K562 (cell line): ENCODE measurements around the gene ZNF467. TPM values are rescaled to one million over a fixed set of nuclear protein-coding genes. Genes with fewer than 3 reads are reported as not detected.

Experiments
- ATAC-seq: fragments of 200-7000 bp; cut with Tn5 transposase; 3 replicates; pipeline ENCODE4 v1.9.1; 2020; ENCODE audit warnings: moderate library complexity
- BruUV-seq: library from RNA; stranded (reverse); fragments of 400-500 nt; replicated peaks from 2 replicates; lab custom pipeline; 2021; lab: Mats Ljungman, UMichigan
- CTCF ChIA-PET: fragments of 300-600 bp; formaldehyde crosslinking; extraction: SDS; loops from one replicate; lab custom pipeline; 2021; ENCODE audit warnings: low intra/inter-chr PET ratio; lab: Yijun Ruan, JAX
- POLR2A ChIA-PET: fragments of 300-600, 350-650 bp; sonication (Branson Sonifier 250); formaldehyde crosslinking; extraction: SDS; loops from one replicate; lab custom pipeline; 2021; ENCODE audit warnings: antibody characterized with exemption, inconsistent platforms; lab: Yijun Ruan, JAX
- DNase-seq, 4 experiments: peaks; one replicate each; pipeline versions ENCODE4 v3.0.0 to v3.0.0-alpha.2; 2011 to 2018; ENCODE audit warnings: low spot score in 3 of 4, mixed read lengths in 3 of 4; ENCODE audit errors: extremely low read depth in 1 of 4
- FAIRE-seq: peaks from 2 replicates; lab custom pipeline; 2011; peaks lifted over from hg19 to GRCh38; lab: Jason Lieb, UNC
- H2AFZ ChIP-seq: 2 replicates; pipeline ENCODE4 v1.6.0; 2011; ENCODE audit warnings: low read depth, low read length, control low read depth, inconsistent platforms
- H3K27ac ChIP-seq: fragments of 200-600 bp; 3 replicates; pipeline ENCODE4 v1.8.0; 2011; ENCODE audit warnings: low read depth, mild to moderate bottlenecking, control low read depth, inconsistent platforms, low read length, moderate library complexity, mixed read lengths; ENCODE audit errors: extremely low read depth
- H3K27me3 ChIP-seq, 2 experiments: fragments of 300-600 bp in 1 of 2; 2 replicates in 1 of 2; 3 replicates in 1 of 2; pipeline versions ENCODE4 v1.6.0 to v1.8.0; 2011; ENCODE audit warnings: inconsistent platforms in 2 of 2, low read length in 2 of 2, mild to moderate bottlenecking in 1 of 2, mixed read lengths in 1 of 2, moderate library complexity in 1 of 2; ENCODE audit not compliant: control insufficient read depth in 2 of 2, insufficient read depth in 2 of 2
- H3K36me3 ChIP-seq: fragments of 300-600 bp; 3 replicates; pipeline ENCODE4 v1.8.0; 2011; ENCODE audit warnings: mild to moderate bottlenecking, low read length, inconsistent platforms; ENCODE audit not compliant: control insufficient read depth, insufficient read depth
- H3K4me1 ChIP-seq, 2 experiments: fragments of 200-600 bp in 1 of 2; replicated peaks in 1 of 2; 2 replicates in 1 of 2; 3 replicates in 1 of 2; pipeline versions ENCODE4 v1.5.1 to v1.8.0; 2011; ENCODE audit warnings: inconsistent platforms in 2 of 2, low read length in 2 of 2, mild to moderate bottlenecking in 1 of 2, mixed read lengths in 1 of 2, moderate library complexity in 1 of 2; ENCODE audit not compliant: control insufficient read depth in 2 of 2, insufficient read depth in 2 of 2
- H3K4me2 ChIP-seq: 2 replicates; pipeline ENCODE4 v1.6.1; 2011; ENCODE audit warnings: low read length, control low read depth, inconsistent platforms, mixed read lengths; ENCODE audit not compliant: insufficient read depth
- H3K4me3 ChIP-seq: fragments of 200-600 bp; sonication (generic), shearing (Covaris generic); 2 replicates; pipeline ENCODE4 v1.5.1; 2016; ENCODE audit warnings: control low read depth, inconsistent platforms
- H3K79me2 ChIP-seq: fragments of 200-600 bp; 3 replicates; pipeline ENCODE4 v1.8.0; 2011; ENCODE audit warnings: low read length, inconsistent platforms; ENCODE audit not compliant: control insufficient read depth, insufficient read depth
- H3K9ac ChIP-seq, 2 experiments: 2 replicates each; pipeline versions ENCODE4 v1.6.0 to v1.6.1; 2011; ENCODE audit warnings: low read depth in 2 of 2, low read length in 2 of 2, control low read depth in 1 of 2, inconsistent platforms in 1 of 2, mild to moderate bottlenecking in 1 of 2, mixed read lengths in 1 of 2; ENCODE audit not compliant: insufficient read depth in 1 of 2
- H3K9me1 ChIP-seq: one replicate; pipeline ENCODE4 v1.6.0; 2011; ENCODE audit warnings: inconsistent platforms, mild to moderate bottlenecking, low read length, moderate library complexity; ENCODE audit not compliant: control insufficient read depth, insufficient read depth
- H3K9me3 ChIP-seq: replicated peaks from 2 replicates; pipeline ENCODE4 v1.5.1; 2011; ENCODE audit warnings: low read depth, low read length, inconsistent platforms; ENCODE audit not compliant: control insufficient read depth, insufficient read depth
- H4K20me1 ChIP-seq: replicated peaks from 2 replicates; pipeline ENCODE4 v1.6.1; 2011; ENCODE audit warnings: low read length, inconsistent platforms, mixed read lengths; ENCODE audit not compliant: control insufficient read depth, insufficient read depth
- NFIC ChIP-seq: fragments of 450-650 bp; IDR thresholded peaks from 2 replicates; pipeline ENCODE4 v1.6.1; 2017; ENCODE audit warnings: mild to moderate bottlenecking, inconsistent platforms
- RCOR1 ChIP-seq, 2 experiments: IDR thresholded peaks; 2 replicates each; pipeline ENCODE4 v1.6.1; 2012; ENCODE audit warnings: low read depth in 2 of 2, low read length in 2 of 2, borderline replicate concordance in 1 of 2, improper control_type of control experiment in 1 of 2
- TEAD1 ChIP-seq, 2 experiments: fragments of 450-650 bp in 1 of 2; sonication (generic) in 1 of 2; formaldehyde crosslinking; IDR thresholded peaks; 2 replicates each; pipeline versions ENCODE4 v1.4.0 to v1.8.0; 2020 to 2022; ENCODE audit warnings: mild to moderate bottlenecking in 2 of 2, missing genetic modification reagents in 1 of 2
- ZBTB1 ChIP-seq: sonication (generic); formaldehyde crosslinking; IDR thresholded peaks from 2 replicates; pipeline ENCODE4 v1.8.1; 2023; ENCODE audit warnings: missing genetic modification reagents, low read depth, mild to moderate bottlenecking, borderline replicate concordance
- ZBTB7A ChIP-seq: IDR thresholded peaks from 2 replicates; pipeline ENCODE4 v1.6.1; 2011; ENCODE audit warnings: low read depth, mild to moderate bottlenecking, low read length, moderate library complexity, borderline replicate concordance; ENCODE audit not compliant: control insufficient read depth
- ZNF696 ChIP-seq: fragments of 250-450 bp; sonication (Bioruptor Pico); conservative IDR thresholded peaks from 2 replicates; pipeline ENCODE4 v1.4.0; 2020; ENCODE audit warnings: mild to moderate bottlenecking, moderate library complexity
- WGBS: fragments of 100-300 bp; shearing (Covaris generic); methylation state at CpG from one replicate; pipeline ENCODE4 v1.1.6; 2016; ENCODE audit warnings: low coverage, mixed read lengths; ENCODE audit not compliant: insufficient coverage; ENCODE audit errors: missing lambda C conversion rate; 5-methylcytosine and 5-hydroxymethylcytosine counted together
- in situ Hi-C: fragments of 300-500 bp; cut with MboI; formaldehyde crosslinking; loops from 4 replicates; pipeline ENCODE4 v1.15.0; 2018; ENCODE audit warnings: inconsistent platforms, mixed read lengths
- intact Hi-C: fragments of 100-400 bp; cut with micrococcal nuclease; formaldehyde crosslinking; loops from 2 replicates; pipeline ENCODE4 v1.14.2; 2022
- polyA plus RNA-seq, 8 experiments: library from polyadenylated mRNA; depleted of rRNA in 4 of 8; stranded (reverse) in 5 of 8; unstranded in 3 of 8; fragments of >200 nt; fragmentation: Nextera tagmentation in 2 of 8; fragmentation: Illumina TruSeq in 1 of 8; extraction: Ambion mirVana in 2 of 8; extraction: Trizol in 1 of 8; gene quantifications; 2 replicates each; pipeline versions ENCODE4 v1.2.1 to v1.2.3, GENCODE V29; 2011 to 2014; ENCODE audit warnings: inconsistent platforms in 1 of 8, missing spikeins in 1 of 8
- total RNA-seq, 7 experiments: library from RNA; depleted of rRNA in 6 of 7; stranded (reverse); fragments of >200 nt in 6 of 7; fragmentation: Illumina TruSeq in 2 of 7; extraction: Trizol in 2 of 7; gene quantifications; 2 replicates each; pipeline versions ENCODE4 v1.2.1 to v1.2.3, GENCODE V29; 2011 to 2021; ENCODE audit warnings: low replicate concordance in 1 of 7
- TF ChIP-seq, protein P1 (sequence below), 3 experiments: IDR thresholded peaks in 2 of 3; conservative IDR thresholded peaks in 1 of 3; 2 replicates each; pipeline ENCODE4 v1.5.1; 2011 to 2012; ENCODE audit warnings: low read length in 3 of 3, mild to moderate bottlenecking in 3 of 3, control low read depth in 2 of 3, improper control_type of control experiment in 1 of 3, inconsistent platforms in 1 of 3, low read depth in 1 of 3, mixed read lengths in 1 of 3, moderate library complexity in 1 of 3; ENCODE audit not compliant: insufficient read depth in 2 of 3

ZNF467 gene
- total and polyA plus RNA-seq, 9 of the 15 experiments (the other 6 are each of a cell fraction or from before 2014, with no cell fraction given), result 0.32 to 14.2 (median 1.7) TPM

DNA sequence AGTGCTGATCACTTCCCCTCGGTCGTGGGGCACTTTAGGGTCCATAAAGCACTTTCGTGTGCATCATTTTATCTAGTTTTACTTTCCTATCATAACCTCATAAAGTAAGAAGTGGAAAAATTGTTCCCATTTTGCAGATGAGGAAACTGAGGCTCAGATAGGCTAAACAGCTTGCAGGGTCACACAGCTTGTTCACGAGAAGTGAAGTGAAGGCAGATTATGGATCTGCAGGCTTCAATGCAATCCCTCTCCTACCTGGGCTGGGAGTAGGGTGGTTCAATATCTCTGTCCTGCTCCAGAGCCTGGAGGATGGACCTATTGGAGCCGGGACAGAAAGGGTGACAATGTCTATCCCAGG is 10.8 kb upstream of the ZNF467 start (continued):
- TF ChIP-seq, protein P1, sequence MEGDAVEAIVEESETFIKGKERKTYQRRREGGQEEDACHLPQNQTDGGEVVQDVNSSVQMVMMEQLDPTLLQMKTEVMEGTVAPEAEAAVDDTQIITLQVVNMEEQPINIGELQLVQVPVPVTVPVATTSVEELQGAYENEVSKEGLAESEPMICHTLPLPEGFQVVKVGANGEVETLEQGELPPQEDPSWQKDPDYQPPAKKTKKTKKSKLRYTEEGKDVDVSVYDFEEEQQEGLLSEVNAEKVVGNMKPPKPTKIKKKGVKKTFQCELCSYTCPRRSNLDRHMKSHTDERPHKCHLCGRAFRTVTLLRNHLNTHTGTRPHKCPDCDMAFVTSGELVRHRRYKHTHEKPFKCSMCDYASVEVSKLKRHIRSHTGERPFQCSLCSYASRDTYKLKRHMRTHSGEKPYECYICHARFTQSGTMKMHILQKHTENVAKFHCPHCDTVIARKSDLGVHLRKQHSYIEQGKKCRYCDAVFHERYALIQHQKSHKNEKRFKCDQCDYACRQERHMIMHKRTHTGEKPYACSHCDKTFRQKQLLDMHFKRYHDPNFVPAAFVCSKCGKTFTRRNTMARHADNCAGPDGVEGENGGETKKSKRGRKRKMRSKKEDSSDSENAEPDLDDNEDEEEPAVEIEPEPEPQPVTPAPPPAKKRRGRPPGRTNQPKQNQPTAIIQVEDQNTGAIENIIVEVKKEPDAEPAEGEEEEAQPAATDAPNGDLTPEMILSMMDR (IDR thresholded peaks at IDR 0.05 in 2 of 3, conservative IDR thresholded peaks at IDR 0.05 in 1 of 3; ENCODE audit: insufficient read depth in 2 of 3, low read depth in 1 of 3, low read length in 3 of 3), result no peak
- peak in 1 of 2 experiments; percentile 91; a peak in 2 of 4 replicates for TF ChIP-seq RCOR1 (IDR thresholded peaks at IDR 0.05; ENCODE audit: borderline replicate concordance in 1 of 2, low read depth in 2 of 2, low read length in 2 of 2)
- TF ChIP-seq, all 486 proteins: peak for 12

DNA sequence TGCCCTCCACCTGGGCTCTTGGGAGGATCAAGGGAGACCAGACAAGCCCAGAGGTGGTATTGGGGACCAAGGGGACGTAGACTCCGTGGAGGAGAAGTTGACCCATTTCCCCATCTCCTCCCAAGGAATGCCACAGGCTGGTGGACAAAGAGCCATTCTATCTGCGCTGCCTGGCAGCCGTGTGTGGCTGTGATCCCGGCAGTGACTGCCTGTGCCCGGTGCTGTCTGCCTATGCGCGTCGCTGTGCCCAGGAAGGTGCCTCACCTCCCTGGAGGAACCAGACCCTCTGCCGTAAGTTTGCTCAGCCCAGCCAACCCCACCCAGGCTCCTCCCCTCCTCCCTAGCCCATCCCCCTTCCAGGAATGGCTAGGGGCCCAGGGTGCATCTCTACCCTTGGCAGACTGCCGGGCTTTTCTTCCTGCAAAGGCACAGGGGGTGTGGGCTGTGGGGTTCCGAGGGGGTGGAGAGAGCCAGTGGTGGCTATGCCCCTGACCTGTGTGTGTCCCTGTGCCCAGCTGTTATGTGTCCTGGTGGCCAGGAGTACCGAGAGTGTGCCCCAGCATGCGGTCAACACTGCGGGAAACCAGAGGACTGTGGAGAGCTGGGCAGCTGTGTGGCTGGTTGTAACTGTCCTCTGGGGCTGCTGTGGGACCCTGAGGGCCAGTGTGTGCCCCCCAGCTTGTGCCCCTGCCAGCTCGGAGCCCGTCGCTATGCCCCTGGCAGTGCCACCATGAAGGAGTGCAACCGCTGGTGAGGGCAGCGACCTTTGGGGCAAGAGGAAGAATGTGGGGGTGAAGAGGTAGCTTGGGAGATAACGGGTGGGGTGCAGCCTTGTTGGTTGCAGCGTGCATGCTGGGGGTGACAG is 10.2 kb upstream of the ZNF467 start:
- FAIRE-seq (no peak), ATAC-seq (no peak), DNase-seq (peak in 2 of 4 experiments; percentile 55 to 63)
- Histone ChIP-seq H3K27ac (no peak overlapping the region), H3K9ac (peak overlapping the region in 1 of 2 experiments; percentile 75; a peak in 2 of 4 replicates), H2AFZ (no peak overlapping the region), H3K79me2 (no peaks in the 10 kb centered on the region), H4K20me1 (peaks cover 16% of the 10 kb centered on the region), H3K4me3 (no peak overlapping the region), H3K36me3 (no peaks in the 10 kb centered on the region), H3K9me3 (no peaks in the 10 kb centered on the region), H3K4me1 (peaks cover 4 to 76% of the 10 kb centered on the region in 2 experiments; a peak in 4 of 5 replicates), H3K9me1 (no peaks in the 10 kb centered on the region), H3K4me2 (no peak overlapping the region)
- BruUV-seq, result no TSS peak
- in situ Hi-C loops (no loop called here), intact Hi-C loops (no loop called here)
- WGBS, result 28% methylated on average over 21 of the region's 22 CpGs
- POLR2A ChIA-PET, result interaction anchor here (0.6 to 1.5 kb wide), 3 partner anchors 8 to 64 kb away, joined by 3 to 5 read pairs (median 4); no protein-coding TSS in a partner anchor
- CTCF ChIA-PET, result no interaction called here
- no peak for TF ChIP-seq ZNF696
- TF ChIP-seq ZBTB1, result 0 out of 2 replicates have a peak, but pooled peaks have one; percentile 20
- 0 out of 4 replicates have a peak, but pooled peaks of 1 of the 2 experiments have one; percentile 30 for TF ChIP-seq TEAD1 (CRISPR knock-in tag; IDR thresholded peaks at IDR 0.05)
- TF ChIP-seq ZBTB7A, result 0 out of 2 replicates have a peak, but pooled peaks have one; percentile 27
- peak; percentile 23; the same call in 1 of the 2 replicates for TF ChIP-seq NFIC
- TF ChIP-seq, all 486 proteins: peak for 4
- H3K27me3 ChIP-seq, result peaks cover 0 to 12% of the 10 kb centered on the region in 2 experiments; a peak in 3 of 5 replicates
